HG03342 (cell line): Measurements from ENCODE around the gene TGFBR2.

ENCODE experiments used
- ATAC-seq: cut with Tn5 transposase; IDR thresholded peaks from one replicate; pipeline ENCODE4 v1.9.1; 2021; ENCODE audit warnings: mild to moderate bottlenecking, moderate library complexity; ENCODE audit not compliant: unreplicated experiment

TGFBR2 gene

DNA sequence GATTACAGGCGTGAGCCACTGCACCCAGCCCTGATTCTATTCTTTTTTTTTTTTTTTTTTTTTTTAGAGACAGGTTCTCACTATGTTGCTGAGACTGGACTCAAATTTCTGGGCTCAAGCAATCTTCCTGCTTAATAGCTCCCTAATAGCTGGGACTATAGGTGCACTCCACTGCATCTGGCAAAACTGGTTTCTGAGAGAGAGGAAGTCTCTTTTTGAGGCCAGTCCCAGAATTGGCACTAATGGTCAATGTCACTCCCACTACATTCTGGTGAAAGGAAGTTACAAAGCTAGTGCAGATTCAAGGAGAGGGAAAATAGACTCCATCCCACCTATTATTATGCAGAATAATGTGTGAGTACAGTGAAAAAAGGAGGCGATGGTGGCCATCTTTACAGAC lies 5.8 kb upstream of the TGFBR2 start:
- no peak for ATAC-seq

DNA sequence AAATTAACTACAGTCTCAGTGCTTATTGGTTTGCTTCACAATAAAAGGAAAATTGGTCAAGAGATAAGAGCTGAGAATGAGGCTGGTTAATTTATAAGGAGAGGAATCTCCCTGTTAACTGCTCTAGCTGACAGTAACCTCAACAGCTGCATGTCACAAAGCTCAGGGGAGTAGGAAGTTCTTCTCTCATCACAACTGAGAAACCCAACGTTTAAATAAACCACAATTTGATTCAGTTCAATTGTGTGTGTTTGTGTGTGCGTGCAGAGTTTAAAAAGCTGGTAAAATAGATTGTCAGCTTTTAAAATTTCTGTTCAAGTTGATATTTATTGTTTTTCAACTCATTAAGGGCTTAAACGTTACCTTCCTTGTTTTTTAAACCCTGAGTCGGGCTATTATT lies 3.5 kb upstream of the TGFBR2 start:
- ATAC-seq, result no peak

DNA sequence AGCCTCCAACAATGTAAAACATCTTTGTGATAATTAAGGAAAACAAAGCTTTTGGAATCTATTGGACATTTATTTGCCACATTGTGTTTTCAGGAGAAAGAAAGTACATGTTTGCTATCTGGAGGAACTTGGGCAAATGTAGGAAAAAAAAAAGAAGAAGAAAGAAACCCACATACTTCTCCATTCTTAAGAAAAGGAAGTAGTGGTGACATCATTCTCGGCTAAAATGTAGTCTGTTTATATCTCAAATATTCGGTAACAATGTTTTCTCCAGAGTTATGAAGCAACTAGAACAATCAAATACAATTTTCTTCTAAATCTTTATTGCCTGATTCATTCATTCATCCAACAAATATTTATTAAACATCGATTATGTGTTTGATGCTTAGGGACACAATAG lies 2.3 kb upstream of the TGFBR2 start:
- no peak for ATAC-seq

DNA sequence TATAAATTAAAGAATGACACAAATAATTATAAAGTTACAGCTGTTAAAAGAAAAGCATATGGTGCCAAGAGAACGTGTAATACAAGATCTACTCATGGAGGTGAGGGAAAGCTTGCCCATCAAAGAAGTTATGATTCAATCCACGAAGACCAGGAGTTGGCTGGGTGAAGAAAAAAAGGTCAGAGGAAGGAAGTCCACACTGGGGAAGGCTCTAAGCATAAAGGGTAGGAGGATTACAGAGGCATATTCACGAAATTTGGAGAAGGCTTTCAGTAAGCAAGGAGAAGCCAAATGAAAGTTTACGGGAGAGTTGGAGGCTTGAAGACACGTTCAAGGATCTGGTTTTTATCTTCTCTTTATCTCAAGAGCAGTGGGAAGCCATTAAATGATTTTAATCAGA lies 1.8 kb upstream of the TGFBR2 start:
- ATAC-seq, result no peak

DNA sequence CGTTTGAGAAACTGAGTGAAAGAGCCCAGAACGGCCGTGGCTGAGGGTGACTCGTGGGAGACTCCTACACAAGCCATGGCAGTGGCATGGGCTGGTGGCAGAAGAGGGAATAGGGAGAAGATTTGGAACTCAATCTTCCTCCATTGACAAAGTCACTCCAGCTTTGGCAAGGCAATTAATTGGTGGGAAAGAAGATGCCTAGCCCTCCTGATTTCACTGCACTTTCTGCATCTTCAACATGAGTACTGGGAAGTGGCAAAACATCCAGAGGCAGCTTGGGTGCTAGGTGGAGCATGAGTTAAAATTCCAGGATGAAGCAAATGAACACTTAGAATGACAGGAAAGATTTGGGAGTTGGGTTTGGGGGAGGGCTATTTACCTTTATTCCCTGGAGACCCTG lies 1.4 kb upstream of the TGFBR2 start:
- no peak for ATAC-seq

DNA sequence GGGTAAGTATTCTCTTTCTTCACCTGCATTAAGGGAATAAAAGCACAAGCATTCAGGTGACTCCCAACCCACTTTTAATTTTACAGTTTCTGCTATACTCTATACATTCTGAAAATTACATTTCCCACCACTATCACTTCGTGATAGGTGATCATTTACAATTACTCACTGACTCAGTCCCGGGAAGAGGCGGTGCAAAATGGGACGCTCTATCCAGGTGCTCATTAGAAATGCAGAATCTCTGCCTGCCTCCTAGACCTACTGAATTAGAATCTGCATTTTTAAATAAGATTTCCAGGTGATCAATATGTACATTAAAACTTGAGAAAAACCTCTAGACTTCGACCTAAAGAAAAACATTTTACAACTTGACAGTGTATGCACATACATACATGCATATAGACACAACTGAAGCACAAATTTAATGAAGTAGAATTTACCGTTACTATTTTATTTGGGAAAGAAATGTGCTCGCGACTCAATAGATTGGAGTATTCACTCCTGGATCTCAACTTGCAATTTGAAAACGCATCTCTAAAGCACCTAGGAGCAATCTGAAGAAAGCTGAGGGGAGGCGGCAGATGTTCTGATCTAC lies 598 bp upstream of the TGFBR2 start:
- ATAC-seq, result no peak

DNA sequence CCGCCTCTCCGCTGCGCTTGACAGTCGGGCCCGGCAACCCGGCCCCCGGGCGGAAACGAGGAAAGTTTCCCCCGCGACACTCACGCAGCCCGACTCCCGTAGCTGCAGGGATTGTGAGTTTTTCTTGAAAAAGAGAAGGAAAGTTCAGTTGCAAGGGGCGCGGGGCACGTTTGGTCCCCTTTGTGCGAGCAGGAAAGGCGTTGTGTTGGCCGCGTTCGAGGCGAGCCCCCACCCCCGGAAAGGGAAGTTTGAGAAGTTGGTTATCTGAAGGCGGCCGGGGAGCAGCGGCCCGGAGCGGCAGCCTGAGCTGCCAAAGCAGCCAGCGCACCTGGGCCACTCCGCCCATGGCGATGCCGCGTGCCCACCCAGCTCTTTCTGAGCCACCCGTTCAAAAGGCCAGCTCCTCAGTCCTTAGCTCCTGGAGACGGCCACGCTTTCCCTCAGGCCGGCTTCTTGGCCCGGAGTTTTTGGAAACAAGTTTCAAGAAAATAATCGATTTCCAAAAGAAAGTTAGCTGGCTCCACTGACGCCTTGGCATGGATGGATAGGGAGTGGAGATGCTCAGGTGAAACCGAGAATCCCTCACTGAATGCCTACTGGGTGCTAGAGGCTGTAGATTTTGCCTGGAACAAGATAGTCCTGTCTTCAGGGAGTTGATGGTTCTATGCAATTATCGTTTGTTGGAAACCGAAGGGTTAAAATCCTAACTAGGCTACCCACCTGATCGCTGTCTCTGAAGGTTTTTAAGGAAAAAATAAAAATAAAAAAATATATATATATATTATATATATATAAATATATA lies 832 bp downstream of the TGFBR2 start:
- peak; percentile 44 for ATAC-seq

DNA sequence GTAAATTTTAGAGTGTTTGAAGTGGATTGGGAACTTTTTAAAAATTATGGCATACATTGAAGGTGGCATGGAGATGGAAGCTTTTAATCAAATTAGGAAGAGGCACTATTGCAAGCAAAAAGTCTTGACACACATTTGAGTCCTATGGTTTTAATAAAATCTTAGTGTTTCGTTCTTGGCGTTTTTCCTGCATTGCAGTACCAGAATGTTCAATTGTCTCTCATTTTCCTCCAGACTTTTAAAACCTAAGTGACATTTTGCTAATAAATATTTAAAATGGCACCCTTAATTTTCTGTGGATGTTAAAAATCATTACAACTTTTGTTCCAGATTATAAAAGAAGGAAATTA lies 2.2 kb downstream of the TGFBR2 start:
- ATAC-seq, result no peak

DNA sequence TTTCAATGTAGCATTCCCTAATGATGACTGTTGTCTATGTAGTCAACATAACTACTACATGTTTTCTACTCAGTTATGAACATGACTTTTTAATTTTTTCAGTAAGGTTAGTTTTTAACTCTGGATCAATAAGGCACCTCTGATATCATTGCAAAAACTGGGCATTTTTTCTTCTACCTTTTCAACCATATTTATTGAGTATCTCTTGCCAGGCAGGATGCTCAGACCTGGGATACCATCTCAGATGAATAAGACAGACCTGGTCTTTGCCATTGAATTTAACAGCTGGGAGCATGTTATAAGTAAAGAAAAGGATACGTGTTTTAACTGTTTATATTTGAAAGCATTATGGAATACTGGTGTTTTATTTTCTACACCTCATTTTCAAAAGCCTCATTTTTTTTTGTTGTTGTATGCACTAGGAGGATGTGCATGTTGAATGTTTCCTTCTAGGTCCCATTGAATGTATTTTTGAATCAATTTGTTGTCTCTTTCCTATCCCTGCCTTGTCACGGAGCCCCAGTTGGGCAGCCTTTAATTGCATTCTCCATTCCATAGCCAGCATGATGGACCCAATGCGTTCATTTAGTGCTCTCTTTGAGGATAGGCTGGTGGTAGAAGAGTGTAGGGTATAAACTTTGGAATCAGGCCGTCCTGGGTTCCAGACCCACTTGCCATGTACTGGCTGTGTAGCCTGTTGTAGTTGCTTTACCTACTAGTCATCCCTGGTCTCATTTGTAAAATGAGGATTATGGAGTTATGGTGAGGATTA lies 3.7 kb downstream of the TGFBR2 start:
- no peak for ATAC-seq

DNA sequence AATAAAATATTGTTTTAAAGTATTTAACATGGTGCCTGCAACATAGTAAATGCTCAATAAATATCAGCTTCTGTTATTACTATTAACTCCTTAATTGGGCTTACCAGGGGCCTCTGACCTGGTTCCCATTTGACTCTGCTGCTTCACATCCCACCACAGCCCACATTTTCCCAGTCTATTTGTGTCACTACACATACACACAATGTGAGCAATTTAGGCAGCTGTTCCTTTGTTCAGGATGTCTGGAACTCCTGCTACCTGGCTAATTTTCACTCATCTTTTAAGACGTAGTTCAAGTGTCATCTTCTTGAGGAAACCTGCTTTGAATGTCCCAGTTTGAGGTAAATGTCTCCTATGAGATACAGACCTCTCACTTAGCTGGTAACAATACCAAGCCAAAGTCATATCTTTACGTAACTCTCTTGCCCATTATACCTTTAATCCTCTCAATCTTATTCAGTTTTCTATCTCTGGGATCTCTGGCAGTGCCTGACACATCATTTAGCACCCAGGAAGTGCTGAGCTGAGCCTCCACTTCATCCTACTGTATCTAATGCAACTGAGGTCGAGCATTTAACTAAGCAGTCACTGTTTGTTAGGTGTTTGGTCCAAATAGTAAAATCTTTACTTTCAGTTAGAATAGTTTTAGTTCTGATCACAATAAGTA lies 4.4 kb downstream of the TGFBR2 start:
- ATAC-seq, result no peak

DNA sequence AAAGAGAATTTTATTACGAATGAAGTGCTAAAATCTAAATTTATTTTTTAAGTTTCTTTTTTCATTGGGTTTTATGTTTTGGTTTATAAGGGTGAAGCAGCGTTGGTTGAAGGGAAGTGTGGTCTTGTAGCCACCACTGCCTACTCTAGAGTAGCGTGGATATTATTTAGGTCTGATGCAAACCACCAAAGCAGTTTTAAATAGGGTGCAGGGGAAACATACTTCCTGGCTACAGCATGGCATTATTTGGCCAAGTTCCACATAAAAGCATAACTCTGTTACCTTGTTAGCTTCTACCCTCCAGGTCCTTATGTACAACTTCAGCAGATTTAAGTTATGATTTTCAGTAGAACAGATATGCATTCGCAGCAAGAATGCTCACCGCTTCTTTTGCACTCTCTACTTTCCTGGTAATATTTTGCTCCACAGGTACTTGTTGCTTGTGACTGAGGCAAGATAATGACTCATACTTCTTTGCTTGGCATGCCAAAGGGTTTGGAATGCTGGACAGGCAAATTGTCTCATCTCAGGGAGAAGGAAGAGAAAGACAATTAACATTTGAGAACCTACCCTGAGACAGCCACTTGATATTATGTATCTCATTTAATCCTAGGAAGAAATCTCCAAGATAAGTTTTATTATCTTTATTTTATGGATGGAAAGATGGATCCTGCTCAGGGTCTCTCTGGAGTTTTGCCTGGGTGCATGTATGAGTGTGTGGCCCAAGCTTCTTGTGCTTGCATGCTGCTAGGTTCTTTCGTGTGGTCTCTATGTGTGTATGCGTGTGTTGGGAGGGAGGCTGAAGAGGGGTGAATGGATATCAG lies 5.4 kb downstream of the TGFBR2 start:
- no peak for ATAC-seq

DNA sequence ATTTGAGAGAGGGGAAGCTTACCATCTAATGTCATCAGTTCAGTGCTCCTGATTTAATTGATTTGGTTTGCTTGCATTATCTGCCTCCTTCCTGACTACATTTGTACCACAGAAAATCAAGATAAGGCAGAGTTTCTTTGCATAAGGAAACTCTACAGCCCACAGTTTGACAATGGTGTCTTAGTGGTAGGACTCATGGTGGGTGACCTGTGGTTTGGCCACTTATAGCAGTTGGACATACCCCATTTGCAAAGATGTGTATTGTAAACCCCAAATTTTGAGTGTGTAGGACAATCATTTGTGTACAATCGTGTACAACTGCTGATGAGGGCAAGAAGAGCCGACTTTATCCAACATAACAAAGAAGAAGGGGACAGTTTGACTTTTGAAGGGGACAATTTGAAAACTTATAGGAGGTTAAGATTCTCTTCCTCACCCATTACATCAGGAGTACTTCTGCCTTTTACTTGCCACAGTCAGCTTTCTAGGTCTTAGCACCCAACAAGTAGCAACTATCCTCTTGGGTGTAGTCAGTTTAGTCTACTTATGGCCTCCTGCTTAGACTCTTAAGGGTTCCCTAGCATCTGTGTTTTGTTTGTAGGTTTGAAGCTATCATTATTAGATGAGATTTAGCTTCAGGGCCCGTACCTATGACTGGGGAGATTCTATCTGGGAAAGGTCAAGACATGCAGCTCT lies 6.2 kb downstream of the TGFBR2 start:
- ATAC-seq, result no peak

DNA sequence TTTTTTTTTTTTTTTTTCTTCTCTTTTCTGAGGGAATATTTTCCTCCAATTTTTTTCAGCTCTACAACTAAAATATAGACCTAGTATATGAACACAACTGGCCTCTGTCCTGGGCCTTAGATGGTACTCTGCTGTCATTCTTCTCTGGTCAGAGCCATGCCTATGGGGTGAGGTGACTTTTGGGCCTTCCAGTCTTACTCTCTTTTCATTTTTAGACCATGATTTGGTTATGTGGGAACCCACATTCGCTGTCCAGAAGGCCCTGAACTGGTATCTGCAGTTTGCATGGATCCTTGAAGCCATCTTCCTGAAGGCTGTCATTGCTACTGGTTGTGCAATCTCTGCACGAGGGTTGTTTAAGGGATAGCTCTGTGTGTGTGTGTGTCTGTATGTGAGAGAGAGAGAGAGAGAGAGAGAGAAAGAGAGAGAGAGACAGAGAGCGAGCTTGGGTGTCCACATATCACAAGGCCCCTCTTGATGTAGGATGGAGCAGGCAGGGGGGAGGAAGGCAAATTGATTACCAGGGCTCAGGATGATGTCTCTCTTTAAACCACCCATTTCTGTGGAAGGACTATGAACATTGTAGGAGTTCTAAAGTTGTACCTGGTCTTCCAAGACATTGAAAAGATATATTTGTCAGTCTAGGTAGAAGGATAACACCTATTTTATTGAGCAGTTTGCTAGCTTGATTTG lies 6.9 kb downstream of the TGFBR2 start:
- ATAC-seq, result no peak

DNA sequence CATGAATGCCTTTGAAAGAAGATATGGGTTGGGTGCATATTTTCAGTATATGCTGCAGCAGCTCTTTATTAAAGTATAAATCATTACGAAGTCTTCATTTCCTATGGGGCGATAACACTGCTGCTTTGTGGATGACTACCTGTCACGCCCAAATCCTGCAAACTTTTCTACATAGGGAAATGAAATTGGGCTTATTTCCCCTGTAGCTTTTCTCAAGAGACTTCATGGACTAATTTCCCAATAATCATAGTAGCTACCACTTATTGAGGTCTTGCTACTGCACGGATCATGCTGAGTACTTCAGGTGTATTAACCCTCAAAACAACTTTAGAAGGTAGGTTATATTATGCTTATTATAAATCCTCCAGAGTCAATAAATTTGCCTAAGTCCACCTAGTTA lies 8.0 kb downstream of the TGFBR2 start:
- ATAC-seq, result no peak

DNA sequence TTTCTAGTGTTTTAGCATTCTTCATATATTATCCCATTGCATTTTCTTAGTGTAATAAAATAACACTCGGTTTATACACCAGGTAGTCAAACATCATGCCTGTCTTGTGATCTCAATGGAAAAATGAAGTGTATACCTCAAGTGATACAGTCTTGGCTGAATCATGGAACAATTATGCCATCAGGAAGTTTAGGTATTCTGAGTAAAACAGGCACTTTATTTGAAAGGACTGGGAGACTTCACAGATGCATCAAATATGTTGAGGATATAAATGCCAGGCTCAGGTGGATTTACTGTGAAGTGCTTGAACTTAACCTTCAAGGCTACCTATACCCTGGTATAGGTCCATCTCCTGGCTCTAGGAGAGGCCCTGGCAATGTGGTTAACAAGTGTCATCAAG lies 8.5 kb downstream of the TGFBR2 start:
- no peak for ATAC-seq

DNA sequence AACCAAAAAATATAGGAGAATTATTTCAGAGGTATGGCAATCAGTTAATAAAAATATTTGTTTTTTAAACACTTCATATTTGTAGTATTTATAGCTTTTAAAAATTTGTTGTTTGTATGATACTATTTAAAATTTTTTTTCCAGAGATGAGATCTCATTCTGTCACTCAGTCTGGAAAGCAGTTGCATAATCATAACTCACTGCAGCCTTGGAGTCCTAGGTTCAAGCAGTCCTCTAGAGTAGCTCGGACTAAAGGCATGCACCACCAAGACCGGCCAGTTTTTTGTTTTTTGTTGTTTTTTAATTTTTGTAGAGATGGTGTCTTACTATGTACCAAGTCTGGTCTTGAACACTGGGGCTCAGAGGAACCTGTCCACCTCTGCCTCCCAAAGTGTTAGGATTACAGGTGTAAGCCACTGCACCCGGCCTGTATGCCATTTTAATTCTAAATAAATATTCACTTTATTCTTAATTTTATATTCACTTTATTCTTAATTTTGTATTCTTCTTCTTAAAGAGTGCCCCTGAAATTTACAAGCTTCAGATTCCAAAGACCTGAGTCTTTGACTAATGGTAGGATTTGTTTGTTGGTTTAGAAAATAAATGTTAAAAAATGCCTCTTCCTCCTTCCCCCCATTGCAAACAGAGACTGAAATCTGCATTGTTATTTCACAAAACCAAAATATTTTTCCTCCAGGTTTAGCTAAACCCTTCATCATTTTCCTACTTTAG lies 9.4 kb downstream of the TGFBR2 start:
- ATAC-seq, result no peak

DNA sequence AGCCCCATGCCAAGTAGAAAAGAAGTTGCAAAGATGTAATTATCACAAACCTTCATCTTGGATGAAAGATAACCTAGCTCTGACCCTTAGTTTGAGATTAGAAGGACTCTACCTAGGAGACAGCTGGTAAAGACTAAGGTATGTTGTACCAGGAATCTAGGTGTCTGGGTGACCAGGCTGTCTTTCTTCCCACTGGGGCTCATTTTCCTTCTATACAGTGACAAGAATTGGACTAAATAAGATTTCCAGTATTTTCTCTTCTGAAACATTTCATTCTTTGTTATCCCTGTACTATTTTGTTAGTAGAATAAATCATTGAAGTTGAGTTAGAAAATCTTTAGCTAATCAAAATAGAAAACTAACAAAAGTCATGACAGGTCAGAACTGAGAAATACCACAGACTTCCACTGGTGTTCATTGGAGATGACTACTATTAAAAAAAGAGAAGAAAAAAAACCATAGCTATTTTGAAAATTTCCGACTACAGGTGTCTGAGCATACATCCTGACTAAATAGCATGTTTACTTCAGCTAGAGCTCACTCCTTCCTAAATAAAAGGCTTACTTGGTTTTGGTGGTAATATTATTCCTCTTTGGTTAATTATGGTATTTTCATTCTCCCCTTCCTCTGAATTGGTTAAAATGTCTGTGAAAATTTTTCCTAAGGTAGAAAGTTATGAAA lies 10.1 kb downstream of the TGFBR2 start:
- ATAC-seq, result no peak

DNA sequence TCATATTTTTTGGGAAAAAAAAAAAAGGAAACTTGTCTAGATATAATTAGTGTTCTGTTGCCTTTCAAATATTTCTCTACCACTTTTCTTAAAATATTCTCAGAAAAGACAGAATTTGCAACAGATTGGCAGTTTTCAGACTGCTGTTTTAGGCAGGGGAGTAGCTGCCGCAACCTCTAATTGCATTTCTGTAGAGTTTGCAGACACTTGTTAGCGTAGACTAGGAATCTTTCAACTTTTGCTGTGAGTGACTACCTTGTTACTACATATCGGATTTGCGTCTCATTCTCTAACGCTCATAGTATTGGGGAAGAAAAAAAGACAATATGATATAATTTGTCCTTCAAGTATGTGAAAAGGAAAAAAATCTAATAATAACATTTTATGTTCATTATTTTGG lies 10.7 kb downstream of the TGFBR2 start:
- no peak for ATAC-seq
